ENCODE data around the gene NFATC4. TPM values are rescaled to one million over a fixed set of nuclear protein-coding genes. Genes with fewer than 3 reads are reported as not detected.

The NFATC4 gene
- total and polyA plus RNA-seq, 2 experiments from 2014 or later, result 20.9 to 26.6 TPM

- DNase-seq (ENCODE audit: low spot score) (peak; percentile 41), ATAC-seq (peak; percentile 18)
- no peaks in the 10 kb centered on the region; the same call in 1 of the 2 replicates for H4K20me1 ChIP-seq (replicated peaks; ENCODE audit: insufficient read depth)
- Mint-ChIP-seq H3K36me3 (ENCODE audit: low read depth) (no peaks in the 10 kb centered on the region), H3K27me3 (ENCODE audit: insufficient read depth, low read depth, poor library complexity) (peaks cover 14% of the 10 kb centered on the region), H3K9me3 (no peaks in the 10 kb centered on the region), H3K27ac (no peak overlapping the region), H3K4me1 (peaks cover 58% of the 10 kb centered on the region), H3K4me3 (peak overlapping the region; percentile 79)
- no peaks in the 10 kb centered on the region for H3F3A ChIP-seq (replicated peaks; ENCODE audit: low read depth)
- no peaks in the 10 kb centered on the region for H3K36me3 ChIP-seq (ENCODE audit: insufficient read depth)
- H3K4me3 ChIP-seq, result peak overlapping the region; percentile 86
- TF ChIP-seq CTCF (conservative IDR thresholded peaks at IDR 0.05; ENCODE audit: low read depth in 2 of 2) (no peak), EZH2phosphoT487 (IDR thresholded peaks at IDR 0.05; ENCODE audit: unreplicated experiment) (no peak), EZH2 (IDR thresholded peaks at IDR 0.05; ENCODE audit: low read depth, unreplicated experiment) (no peak), ETS1 (IDR thresholded peaks at IDR 0.05) (no peak), NANOG (IDR thresholded peaks at IDR 0.05; ENCODE audit: borderline replicate concordance) (no peak), ZNF331 (CRISPR knock-in tag; IDR thresholded peaks at IDR 0.05; ENCODE audit: low read depth) (no peak), ZNF114 (CRISPR knock-in tag; IDR thresholded peaks at IDR 0.05) (no peak), STAT1 (IDR thresholded peaks at IDR 0.05; ENCODE audit: unreplicated experiment) (no peak), REST (IDR thresholded peaks at IDR 0.05; ENCODE audit: unreplicated experiment) (no peak), CREB1 (CRISPR knock-in tag; IDR thresholded peaks at IDR 0.05; ENCODE audit: low read depth) (no peak), ZNF462 (CRISPR knock-in tag; IDR thresholded peaks at IDR 0.05) (no peak), JUNB (IDR thresholded peaks at IDR 0.05; ENCODE audit: unreplicated experiment) (no peak), POLR2AphosphoS5 (IDR thresholded peaks at IDR 0.05; ENCODE audit: low read depth) (no peak)
- peak overlapping the region; percentile 97 for H3K4me2 ChIP-seq
- no peaks in the 10 kb centered on the region for H3K79me2 ChIP-seq (replicated peaks; ENCODE audit: insufficient read depth)
- no peak overlapping the region for H3K27ac ChIP-seq (ENCODE audit: low read depth)
- H3K4me1 ChIP-seq (ENCODE audit: insufficient read depth), result peaks cover 15% of the 10 kb centered on the region; the same call in 1 of the 2 replicates
- peak overlapping the region; percentile 94 for H2AFZ ChIP-seq
- H3K27me3 ChIP-seq (ENCODE audit: insufficient read depth), result peaks cover 18% of the 10 kb centered on the region; the same call in 1 of the 2 replicates
- H3K9me2 ChIP-seq (ENCODE audit: insufficient read depth), result no peaks in the 10 kb centered on the region
Observed at GRCh38 chr14:24399447-24399822, 31.5 kb downstream of the NFATC4 start.

Data from GM23338 (cell line).